Measurements from ENCODE around the gene ARRB1.
A peak's percentile ranks its signal among the peaks of the same experiment; 100 is the strongest.

The ARRB1 gene

DNA sequence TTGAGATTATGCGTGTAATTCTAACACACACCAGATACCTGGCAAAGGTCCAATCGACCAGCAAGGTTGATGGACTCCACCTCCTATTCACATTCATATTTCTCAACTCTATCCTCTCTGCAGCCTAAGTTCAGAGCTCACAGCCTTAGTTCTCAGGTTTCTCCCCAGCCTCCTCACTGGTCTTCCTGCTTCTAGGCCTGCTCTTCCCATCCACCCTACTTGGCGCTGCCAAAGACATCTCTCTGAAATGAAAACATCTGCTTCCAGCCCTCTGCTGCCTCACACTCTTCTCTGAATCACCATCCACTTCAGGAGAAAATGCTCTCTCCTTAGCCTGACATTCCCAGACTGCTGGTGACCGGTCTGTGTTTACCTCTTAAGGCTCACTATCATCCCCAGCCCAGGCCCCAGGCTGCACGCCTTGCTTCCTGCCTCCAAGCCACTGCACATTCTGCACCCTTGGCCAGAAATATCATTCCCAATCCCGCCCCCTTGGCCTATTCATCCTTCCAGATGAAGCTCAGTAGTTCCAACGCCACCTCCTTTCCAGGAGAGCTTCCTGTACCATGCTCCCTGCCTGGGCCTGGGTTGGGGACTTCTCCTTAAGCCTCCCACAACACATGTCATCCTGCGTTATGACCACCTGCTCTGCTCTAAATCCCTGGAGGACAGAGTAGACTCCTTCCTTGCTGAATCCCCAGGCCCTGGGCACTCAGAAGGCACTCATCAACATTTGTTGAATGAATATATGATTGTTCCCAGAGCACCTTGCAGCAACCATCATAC is 3.5 kb downstream of the ARRB1 start:
- DNase-seq (ENCODE audit: low read depth in 2 of 2): peak; percentile 90 to 91
- H3K4me3 ChIP-seq (replicated peaks in 1 of 2; ENCODE audit: low read depth in 2 of 2, low read length in 2 of 2): no peak overlapping the region
- TF ChIP-seq, protein P1, sequence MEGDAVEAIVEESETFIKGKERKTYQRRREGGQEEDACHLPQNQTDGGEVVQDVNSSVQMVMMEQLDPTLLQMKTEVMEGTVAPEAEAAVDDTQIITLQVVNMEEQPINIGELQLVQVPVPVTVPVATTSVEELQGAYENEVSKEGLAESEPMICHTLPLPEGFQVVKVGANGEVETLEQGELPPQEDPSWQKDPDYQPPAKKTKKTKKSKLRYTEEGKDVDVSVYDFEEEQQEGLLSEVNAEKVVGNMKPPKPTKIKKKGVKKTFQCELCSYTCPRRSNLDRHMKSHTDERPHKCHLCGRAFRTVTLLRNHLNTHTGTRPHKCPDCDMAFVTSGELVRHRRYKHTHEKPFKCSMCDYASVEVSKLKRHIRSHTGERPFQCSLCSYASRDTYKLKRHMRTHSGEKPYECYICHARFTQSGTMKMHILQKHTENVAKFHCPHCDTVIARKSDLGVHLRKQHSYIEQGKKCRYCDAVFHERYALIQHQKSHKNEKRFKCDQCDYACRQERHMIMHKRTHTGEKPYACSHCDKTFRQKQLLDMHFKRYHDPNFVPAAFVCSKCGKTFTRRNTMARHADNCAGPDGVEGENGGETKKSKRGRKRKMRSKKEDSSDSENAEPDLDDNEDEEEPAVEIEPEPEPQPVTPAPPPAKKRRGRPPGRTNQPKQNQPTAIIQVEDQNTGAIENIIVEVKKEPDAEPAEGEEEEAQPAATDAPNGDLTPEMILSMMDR (IDR thresholded peaks at IDR 0.05; ENCODE audit: low read depth, low read length): no peak

DNA sequence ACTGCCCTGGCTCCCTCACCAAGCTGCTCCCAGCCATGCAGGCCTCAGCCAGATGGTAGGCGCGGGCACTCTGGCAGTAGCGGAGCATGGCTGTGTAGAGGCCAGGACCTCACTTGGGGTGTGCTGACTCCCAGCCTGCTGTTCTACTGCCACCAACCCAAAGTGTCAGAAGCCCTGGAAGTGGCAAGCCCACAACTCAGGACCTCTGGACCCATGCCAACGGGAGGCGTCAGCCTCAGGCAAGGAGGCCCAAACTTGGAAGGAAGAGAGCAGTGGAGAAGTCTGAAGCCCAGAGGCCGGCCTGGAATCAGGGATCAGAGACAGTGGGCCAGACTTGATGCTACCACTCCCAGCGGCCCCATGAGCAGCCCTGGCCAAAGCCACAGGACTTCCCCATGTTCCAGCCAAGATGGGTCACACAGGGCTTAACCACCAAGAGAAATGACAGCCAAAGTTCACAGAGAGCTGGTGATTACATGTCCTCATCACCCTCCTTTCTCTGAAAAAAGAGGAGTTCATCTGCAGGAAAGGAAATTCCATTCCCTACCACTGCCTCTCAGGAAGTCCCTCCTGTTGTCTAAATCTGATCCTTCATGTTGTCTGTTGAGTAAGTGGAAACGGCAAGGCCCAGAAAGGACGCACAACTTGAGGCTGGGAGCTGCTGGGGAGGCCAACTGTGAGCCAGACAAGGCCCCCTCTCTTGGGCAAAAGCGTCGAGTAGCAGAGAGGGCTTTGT is 4.4 kb downstream of the ARRB1 start:
- no peak overlapping the region for H3K4me3 ChIP-seq (replicated peaks in 1 of 2; ENCODE audit: low read depth in 2 of 2, low read length in 2 of 2)
- peak; percentile 59 to 74 for DNase-seq (ENCODE audit: low read depth in 2 of 2)
- TF ChIP-seq, protein P1 (IDR thresholded peaks at IDR 0.05; ENCODE audit: low read depth, low read length): no peak

DNA sequence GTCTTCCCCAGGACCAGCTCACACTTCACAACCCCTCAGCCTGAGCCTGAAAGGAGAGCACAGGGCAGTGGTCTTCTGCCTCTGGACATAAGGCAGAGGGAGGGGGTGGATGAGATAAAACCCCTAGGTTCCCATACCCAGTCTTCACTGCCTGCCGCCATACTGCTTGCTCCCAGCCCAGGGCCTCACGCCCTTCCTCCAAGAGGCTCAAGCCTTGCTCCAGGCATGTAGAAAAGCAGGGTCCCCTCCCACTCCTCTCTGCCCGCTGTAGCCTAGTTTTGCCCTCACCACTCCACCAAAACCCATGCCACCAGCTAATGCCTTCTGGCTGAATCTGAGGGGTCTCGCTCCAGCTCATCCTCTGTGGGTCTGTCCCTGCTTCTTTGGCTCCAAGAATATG is 5.2 kb downstream of the ARRB1 start:
- no peak for DNase-seq (ENCODE audit: low read depth in 2 of 2)
- no peak overlapping the region for H3K4me3 ChIP-seq (replicated peaks in 1 of 2; ENCODE audit: low read depth in 2 of 2, low read length in 2 of 2)
- TF ChIP-seq, protein P1 (IDR thresholded peaks at IDR 0.05; ENCODE audit: low read depth, low read length): no peak

DNA sequence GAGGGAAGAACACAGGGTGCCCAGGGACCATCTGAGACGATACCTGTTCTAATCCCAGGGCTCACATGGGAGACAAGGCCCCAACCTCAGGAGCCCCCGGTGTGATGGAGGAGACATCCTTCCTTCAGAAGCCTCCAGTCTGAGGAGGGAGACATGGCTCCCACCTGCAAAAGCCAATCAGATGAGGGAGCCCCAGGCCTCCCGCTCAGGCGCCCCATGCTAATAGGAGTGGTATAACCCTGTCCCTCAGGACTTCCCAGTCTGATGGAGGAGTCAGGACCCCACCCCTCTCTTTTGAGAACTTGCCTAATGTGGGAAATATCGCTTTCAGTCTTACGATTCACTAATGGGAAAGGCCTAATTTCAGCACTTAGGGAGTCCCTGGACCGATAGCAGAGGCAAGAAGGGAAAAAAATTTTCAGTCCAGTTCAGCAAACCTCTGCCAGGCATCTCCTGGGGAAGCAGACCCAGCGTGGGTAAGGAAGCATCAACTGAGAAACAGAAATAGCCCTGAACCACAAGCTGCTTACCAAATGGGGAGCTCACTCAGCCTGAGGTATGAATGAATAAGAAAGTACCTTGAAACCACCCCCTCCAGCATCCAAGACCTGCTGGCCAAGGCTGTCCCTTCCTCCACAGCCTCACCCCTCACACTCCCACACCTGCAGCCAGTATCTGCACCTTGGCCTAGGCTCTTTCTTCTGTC is 5.9 kb downstream of the ARRB1 start:
- no peak for DNase-seq (ENCODE audit: low read depth in 2 of 2)
- TF ChIP-seq, protein P1 (IDR thresholded peaks at IDR 0.05; ENCODE audit: low read depth, low read length): no peak
- no peak overlapping the region for H3K4me3 ChIP-seq (replicated peaks in 1 of 2; ENCODE audit: low read depth in 2 of 2, low read length in 2 of 2)

DNA sequence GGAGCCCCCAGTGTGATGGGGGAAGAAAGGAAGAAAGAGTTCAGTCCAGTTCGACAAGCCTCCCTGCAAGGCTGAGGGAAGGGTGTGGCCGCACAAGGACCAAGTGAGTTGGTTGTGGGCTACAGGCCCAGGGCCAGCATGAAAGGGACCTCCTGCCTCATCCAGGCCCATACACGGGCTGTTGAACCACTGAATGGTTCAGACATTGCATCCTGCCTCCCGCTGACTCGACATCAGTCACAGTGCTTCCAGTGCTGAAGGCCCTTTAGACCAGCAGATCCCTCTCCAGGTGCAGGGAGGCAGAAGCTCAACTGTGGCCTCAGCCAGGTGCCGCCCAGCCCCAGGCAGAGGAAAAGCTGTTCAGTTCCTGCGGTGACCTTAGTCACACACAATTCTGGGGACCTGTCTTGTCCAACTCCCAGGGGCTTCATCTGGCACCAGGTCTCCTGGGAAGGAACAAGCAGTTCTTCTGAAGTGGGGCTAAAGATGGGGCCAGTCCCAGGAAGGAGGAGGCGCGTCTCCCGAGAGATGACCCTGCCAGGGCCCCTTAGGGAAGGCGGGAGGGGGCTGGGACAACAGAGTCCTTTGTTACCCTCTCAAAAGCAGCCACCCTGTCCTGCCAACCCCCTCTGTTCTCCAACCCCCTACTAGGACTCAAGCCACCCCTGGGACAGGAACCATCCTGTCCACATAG is 6.6 kb downstream of the ARRB1 start:
- peak in 1 of 2 donors; percentile 35 for DNase-seq (ENCODE audit: low read depth in 2 of 2)
- TF ChIP-seq, protein P1 (IDR thresholded peaks at IDR 0.05; ENCODE audit: low read depth, low read length): no peak
- no peak overlapping the region for H3K4me3 ChIP-seq (replicated peaks in 1 of 2; ENCODE audit: low read depth in 2 of 2, low read length in 2 of 2)

DNA sequence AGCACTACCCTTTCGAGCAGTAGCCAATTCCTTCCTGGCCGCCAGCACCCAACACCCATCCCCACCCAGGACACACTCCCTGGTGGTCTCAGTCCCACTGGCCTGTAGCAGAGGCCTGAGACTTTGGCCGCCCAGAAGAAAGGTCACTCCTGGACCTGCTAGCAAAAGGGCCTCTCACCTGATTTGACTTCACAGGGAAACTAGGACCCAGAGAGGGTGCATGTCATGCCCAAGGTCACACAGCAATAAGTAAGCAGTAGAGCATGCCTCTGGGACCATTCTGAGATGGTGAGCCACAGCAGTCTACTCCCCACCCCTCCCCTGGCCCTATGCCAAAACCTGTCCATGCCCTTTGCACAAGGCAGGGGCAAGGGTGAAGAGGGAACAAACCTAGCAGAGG is 7.3 kb downstream of the ARRB1 start:
- DNase-seq (ENCODE audit: low read depth in 2 of 2): no peak
- TF ChIP-seq, protein P1 (IDR thresholded peaks at IDR 0.05; ENCODE audit: low read depth, low read length): no peak
- no peak overlapping the region for H3K4me3 ChIP-seq (replicated peaks in 1 of 2; ENCODE audit: low read depth in 2 of 2, low read length in 2 of 2)

Data from cardiac fibroblast (primary cell).